Ecto neural progenitor cell (in vitro differentiated cells): ENCODE results near the gene PDAP1.
"Not testable (repeated sequence)": the region's sequence is repeated elsewhere in the genome, so short reads cannot be mapped to it uniquely, and the experiment has no call there.

ENCODE experiments used
- DNase-seq: peaks from one replicate; pipeline ENCODE4 v3.0.0-alpha.2; 2018; ENCODE audit warnings: low spot score

Gene PDAP1

GRCh38 chr7:99424932-99425730 is 16.7 kb upstream of the PDAP1 start:
- DNase-seq = no peak

- no peak for DNase-seq
Observed at GRCh38 chr7:99422625-99423024, 14.2 kb upstream of the PDAP1 start.

- DNase-seq = no peak
Observed at GRCh38 chr7:99422186-99422585, 13.8 kb upstream of the PDAP1 start.

GRCh38 chr7:99420986-99421385 is 12.6 kb upstream of the PDAP1 start:
- DNase-seq = no peak

GRCh38 chr7:99420213-99420612 is 11.8 kb upstream of the PDAP1 start:
- DNase-seq = no peak

- no peak for DNase-seq
Observed at GRCh38 chr7:99419323-99420021, 11.1 kb upstream of the PDAP1 start.

- no peak for DNase-seq
Observed at GRCh38 chr7:99418260-99418659, 9.9 kb upstream of the PDAP1 start.

GRCh38 chr7:99415513-99416127 is 7.2 kb upstream of the PDAP1 start:
- DNase-seq = not testable (repeated sequence)

- DNase-seq = no peak
Observed at GRCh38 chr7:99410635-99411034, 2.2 kb upstream of the PDAP1 start.

- no peak for DNase-seq
Observed at GRCh38 chr7:99409806-99410205, 1.4 kb upstream of the PDAP1 start.

- DNase-seq = no peak
Observed at GRCh38 chr7:99409192-99409572, 785 bp upstream of the PDAP1 start.

- no peak for DNase-seq
Observed at GRCh38 chr7:99407872-99408378, 472 bp downstream of the PDAP1 start.

GRCh38 chr7:99406557-99406956 is 1.8 kb downstream of the PDAP1 start:
- no peak for DNase-seq

GRCh38 chr7:99404977-99405320 is 3.4 kb downstream of the PDAP1 start:
- DNase-seq = no peak

GRCh38 chr7:99404235-99404976 is 4.0 kb downstream of the PDAP1 start:
- no peak for DNase-seq

- DNase-seq = no peak
Observed at GRCh38 chr7:99403764-99404163, 4.6 kb downstream of the PDAP1 start.

GRCh38 chr7:99402854-99403253 is 5.5 kb downstream of the PDAP1 start:
- no peak for DNase-seq

- no peak for DNase-seq
Observed at GRCh38 chr7:99399597-99399996, 8.8 kb downstream of the PDAP1 start.

GRCh38 chr7:99398891-99399445 is 9.4 kb downstream of the PDAP1 start:
- no peak for DNase-seq

GRCh38 chr7:99397297-99397983 is 11.0 kb downstream of the PDAP1 start:
- no peak for DNase-seq
